ENCODE measurements around the gene C1QTNF12. TPM values are rescaled to one million over a fixed set of nuclear protein-coding genes. Genes with fewer than 3 reads are reported as not detected.
A peak's percentile ranks its signal among the peaks of the same experiment; 100 is the strongest.

The C1QTNF12 gene
- total and polyA plus RNA-seq, 5 donors from 2014 or later: 0.39 to 6.2 TPM; not detected in 3

DNA sequence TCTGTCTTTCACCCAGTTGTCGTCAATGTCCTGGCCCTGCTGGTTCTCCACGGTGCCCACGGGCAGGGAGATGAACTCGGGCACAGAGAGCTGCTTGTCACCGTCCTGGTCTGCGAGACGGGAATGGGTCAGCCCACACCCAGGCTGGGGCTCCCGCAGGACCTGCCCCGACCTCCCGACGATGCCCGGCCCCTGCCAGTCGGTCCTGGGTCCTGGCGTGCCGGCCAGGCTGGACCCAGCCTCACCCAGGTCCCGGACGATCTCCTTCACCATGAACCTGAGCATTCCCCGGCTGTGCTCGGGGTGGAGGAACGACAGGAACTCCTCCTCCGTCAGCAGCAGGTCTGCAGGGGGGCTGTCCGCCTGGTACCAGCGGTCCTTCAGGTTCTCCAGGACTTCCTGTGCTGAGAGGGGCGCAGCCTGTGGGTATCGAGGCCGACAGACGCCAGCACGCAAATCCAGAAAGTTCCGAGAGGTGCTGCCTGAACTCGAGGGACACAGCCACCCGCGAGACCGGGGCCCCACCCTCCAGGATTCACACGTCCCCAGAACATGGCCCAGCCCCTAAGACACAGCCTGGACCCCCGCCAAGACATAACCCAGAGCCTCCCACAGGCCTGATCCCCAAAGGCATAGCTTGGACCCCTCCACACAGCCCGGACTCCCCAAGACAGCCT is 27.9 kb downstream of the C1QTNF12 start:
- Histone ChIP-seq H3K27me3 (ENCODE audit: control insufficient read depth, insufficient read depth, low read length) (no peaks in the 10 kb centered on the region), H3K4me3 (ENCODE audit: low read depth, low read length) (no peak overlapping the region), H3K4me1 (ENCODE audit: control insufficient read depth, insufficient read depth, low read length, poor library complexity, severe bottlenecking) (peaks cover 55% of the 10 kb centered on the region), H3K36me3 (ENCODE audit: control insufficient read depth, insufficient read depth, low read length) (peaks cover 21% of the 10 kb centered on the region), H3K9me3 (ENCODE audit: control insufficient read depth in 2 of 2, low read length in 2 of 2) (no peaks in the 10 kb centered on the region), H3K27ac (ENCODE audit: insufficient read depth, low read length, poor library complexity, severe bottlenecking) (peak overlapping the region; percentile 84)
- ATAC-seq (ENCODE audit: low read depth in 2 of 2): no peak
- peaks cover 19% of the 10 kb centered on the region for H3K36me3 Mint-ChIP-seq
- peak overlapping the region; percentile 67 to 88 (median 86) for H3K27ac Mint-ChIP-seq
- DNase-seq: no peak
- peaks cover 0 to 2% (median 0%) of the 10 kb centered on the region in 7 donors for H3K9me3 Mint-ChIP-seq
- H3K4me1 Mint-ChIP-seq: peaks cover 5 to 42% (median 20%) of the 10 kb centered on the region in 4 donors
- peaks cover 6% of the 10 kb centered on the region for H3K27me3 Mint-ChIP-seq
- H3K4me3 Mint-ChIP-seq: peak overlapping the region in 2 of 4 donors; percentile 39 to 47

GRCh38 chr1:1217621-1218523 is 28.6 kb downstream of the C1QTNF12 start:
- peak overlapping the region; percentile 84 for H3K27ac ChIP-seq (ENCODE audit: insufficient read depth, low read length, poor library complexity, severe bottlenecking)
- peak overlapping the region in 2 of 3 donors; percentile 38 to 67 for H3K27ac Mint-ChIP-seq

DNA sequence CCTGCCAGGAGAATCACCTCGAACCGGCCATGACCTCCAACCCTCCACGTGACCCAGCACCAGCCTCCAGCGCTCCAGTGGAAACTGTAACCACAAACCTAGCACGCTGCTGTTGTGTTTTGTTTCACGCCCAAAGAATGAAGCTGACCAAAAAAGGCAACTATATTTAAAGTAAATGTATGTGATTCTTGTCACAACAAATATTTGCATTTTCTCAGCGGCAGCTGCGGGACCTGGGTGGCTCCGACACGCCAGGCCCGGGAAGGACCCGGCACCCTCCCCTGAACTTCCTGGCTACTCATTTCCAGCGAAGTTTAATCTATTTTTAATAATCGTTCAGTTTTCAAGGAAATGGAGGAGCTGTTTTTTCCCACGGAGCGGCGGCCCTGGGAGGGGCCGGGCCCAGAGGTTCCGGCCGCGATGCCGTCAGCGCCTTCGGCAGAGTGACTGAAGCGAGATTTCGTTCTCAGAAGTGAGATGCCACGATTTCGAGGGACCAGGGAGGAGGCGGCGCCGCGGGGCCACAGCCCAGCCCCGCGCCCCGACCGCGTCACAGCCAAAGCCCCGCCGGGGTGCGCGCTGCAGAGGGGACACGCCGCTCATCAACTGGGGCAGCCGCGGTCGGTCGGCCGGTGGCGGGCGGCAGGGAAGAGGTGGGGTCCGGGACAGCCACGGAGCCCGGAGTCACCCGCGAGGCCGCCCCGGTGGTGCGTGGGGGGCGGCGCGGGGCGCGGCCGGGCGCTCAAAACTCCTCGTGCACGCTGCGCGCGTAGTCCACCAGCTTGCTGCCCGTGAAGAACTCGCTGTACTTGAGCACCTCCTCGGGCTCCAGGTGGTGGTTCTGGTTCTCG is 29.5 kb downstream of the C1QTNF12 start:
- peaks cover 0 to 2% (median 0%) of the 10 kb centered on the region in 7 donors for H3K9me3 Mint-ChIP-seq
- peaks cover 3 to 44% (median 18%) of the 10 kb centered on the region in 4 donors for H3K4me1 Mint-ChIP-seq
- peaks cover 9% of the 10 kb centered on the region for H3K36me3 ChIP-seq (ENCODE audit: control insufficient read depth, insufficient read depth, low read length)
- ATAC-seq (ENCODE audit: low read depth in 2 of 2) (peak; percentile 22 to 42), DNase-seq (peak; percentile 49 to 59 (median 57))
- peaks cover 13% of the 10 kb centered on the region for H3K36me3 Mint-ChIP-seq
- H3K27me3 Mint-ChIP-seq: peaks cover 6% of the 10 kb centered on the region
- H3K4me3 ChIP-seq (ENCODE audit: low read depth, low read length): no peak overlapping the region
- H3K4me3 Mint-ChIP-seq: peak overlapping the region; percentile 80 to 98 (median 87)
- H3K4me1 ChIP-seq (ENCODE audit: control insufficient read depth, insufficient read depth, low read length, poor library complexity, severe bottlenecking): peaks cover 71% of the 10 kb centered on the region
- peak overlapping the region; percentile 98 to 99 (median 98) for H3K27ac Mint-ChIP-seq
- no peaks in the 10 kb centered on the region for H3K9me3 ChIP-seq (ENCODE audit: control insufficient read depth in 2 of 2, low read length in 2 of 2)
- H3K27ac ChIP-seq (ENCODE audit: insufficient read depth, low read length, poor library complexity, severe bottlenecking): peak overlapping the region; percentile 84
- no peaks in the 10 kb centered on the region for H3K27me3 ChIP-seq (ENCODE audit: control insufficient read depth, insufficient read depth, low read length)

More at GRCh38 chr1:1217621-1218523, 28.6 kb downstream of the C1QTNF12 start:
- Mint-ChIP-seq H3K4me1 (peaks cover 5 to 44% (median 19%) of the 10 kb centered on the region in 4 donors), H3K27me3 (peaks cover 6% of the 10 kb centered on the region), H3K4me3 (peak overlapping the region in 2 of 4 donors; percentile 15 to 21), H3K9me3 (peaks cover 0 to 2% (median 0%) of the 10 kb centered on the region in 7 donors), H3K36me3 (peaks cover 16% of the 10 kb centered on the region)
- no peaks in the 10 kb centered on the region for H3K9me3 ChIP-seq (ENCODE audit: control insufficient read depth in 2 of 2, low read length in 2 of 2)
- peaks cover 15% of the 10 kb centered on the region for H3K36me3 ChIP-seq (ENCODE audit: control insufficient read depth, insufficient read depth, low read length)
- no peak overlapping the region for H3K4me3 ChIP-seq (ENCODE audit: low read depth, low read length)
- H3K27me3 ChIP-seq (ENCODE audit: control insufficient read depth, insufficient read depth, low read length): no peaks in the 10 kb centered on the region
- H3K4me1 ChIP-seq (ENCODE audit: control insufficient read depth, insufficient read depth, low read length, poor library complexity, severe bottlenecking): peaks cover 63% of the 10 kb centered on the region
- DNase-seq (no peak), ATAC-seq (ENCODE audit: low read depth in 2 of 2) (no peak)

- H3K9me3 ChIP-seq (ENCODE audit: control insufficient read depth in 2 of 2, low read length in 2 of 2): no peaks in the 10 kb centered on the region
- H3K4me1 ChIP-seq (ENCODE audit: control insufficient read depth, insufficient read depth, low read length, poor library complexity, severe bottlenecking): peaks cover 76% of the 10 kb centered on the region
- H3K36me3 ChIP-seq (ENCODE audit: control insufficient read depth, insufficient read depth, low read length): no peaks in the 10 kb centered on the region
- H3K27me3 ChIP-seq (ENCODE audit: control insufficient read depth, insufficient read depth, low read length): no peaks in the 10 kb centered on the region
- H3K4me3 ChIP-seq (ENCODE audit: low read depth, low read length): no peak overlapping the region
- peak overlapping the region; percentile 84 for H3K27ac ChIP-seq (ENCODE audit: insufficient read depth, low read length, poor library complexity, severe bottlenecking)
- H3K27me3 Mint-ChIP-seq: peaks cover 6% of the 10 kb centered on the region
- DNase-seq (no peak), ATAC-seq (ENCODE audit: low read depth in 2 of 2) (no peak)
- H3K4me3 Mint-ChIP-seq: peak overlapping the region; percentile 80 to 98 (median 87)
- H3K9me3 Mint-ChIP-seq: peaks cover 0 to 2% (median 0%) of the 10 kb centered on the region in 7 donors
- H3K4me1 Mint-ChIP-seq: peaks cover 3 to 46% (median 18%) of the 10 kb centered on the region in 4 donors
- H3K27ac Mint-ChIP-seq: peak overlapping the region in 2 of 3 donors; percentile 98 to 99
- H3K36me3 Mint-ChIP-seq: peaks cover 13% of the 10 kb centered on the region
These were observed 30.5 kb downstream of the C1QTNF12 start for GRCh38 chr1:1215881-1216605.

GRCh38 chr1:1215080-1215676 is 31.3 kb downstream of the C1QTNF12 start:
- peak overlapping the region; percentile 86 to 99 (median 88) for H3K27ac Mint-ChIP-seq
- H3K27me3 Mint-ChIP-seq: peaks cover 6% of the 10 kb centered on the region
- H3K4me1 ChIP-seq (ENCODE audit: control insufficient read depth, insufficient read depth, low read length, poor library complexity, severe bottlenecking): peaks cover 79% of the 10 kb centered on the region
- peaks cover 3 to 47% (median 16%) of the 10 kb centered on the region in 4 donors for H3K4me1 Mint-ChIP-seq
- peak in 1 of 3 donors; percentile 49 for DNase-seq
- no peaks in the 10 kb centered on the region for H3K36me3 ChIP-seq (ENCODE audit: control insufficient read depth, insufficient read depth, low read length)
- no peaks in the 10 kb centered on the region for H3K27me3 ChIP-seq (ENCODE audit: control insufficient read depth, insufficient read depth, low read length)
- no peak overlapping the region for H3K4me3 ChIP-seq (ENCODE audit: low read depth, low read length)
- ATAC-seq (ENCODE audit: low read depth in 2 of 2): no peak
- H3K9me3 ChIP-seq (ENCODE audit: control insufficient read depth in 2 of 2, low read length in 2 of 2): no peaks in the 10 kb centered on the region
- H3K9me3 Mint-ChIP-seq: peaks cover 0 to 2% (median 0%) of the 10 kb centered on the region in 7 donors
- peak overlapping the region; percentile 62 to 84 (median 70) for H3K4me3 Mint-ChIP-seq
- peak overlapping the region; percentile 84 for H3K27ac ChIP-seq (ENCODE audit: insufficient read depth, low read length, poor library complexity, severe bottlenecking)
- H3K36me3 Mint-ChIP-seq: peaks cover 6% of the 10 kb centered on the region

DNA sequence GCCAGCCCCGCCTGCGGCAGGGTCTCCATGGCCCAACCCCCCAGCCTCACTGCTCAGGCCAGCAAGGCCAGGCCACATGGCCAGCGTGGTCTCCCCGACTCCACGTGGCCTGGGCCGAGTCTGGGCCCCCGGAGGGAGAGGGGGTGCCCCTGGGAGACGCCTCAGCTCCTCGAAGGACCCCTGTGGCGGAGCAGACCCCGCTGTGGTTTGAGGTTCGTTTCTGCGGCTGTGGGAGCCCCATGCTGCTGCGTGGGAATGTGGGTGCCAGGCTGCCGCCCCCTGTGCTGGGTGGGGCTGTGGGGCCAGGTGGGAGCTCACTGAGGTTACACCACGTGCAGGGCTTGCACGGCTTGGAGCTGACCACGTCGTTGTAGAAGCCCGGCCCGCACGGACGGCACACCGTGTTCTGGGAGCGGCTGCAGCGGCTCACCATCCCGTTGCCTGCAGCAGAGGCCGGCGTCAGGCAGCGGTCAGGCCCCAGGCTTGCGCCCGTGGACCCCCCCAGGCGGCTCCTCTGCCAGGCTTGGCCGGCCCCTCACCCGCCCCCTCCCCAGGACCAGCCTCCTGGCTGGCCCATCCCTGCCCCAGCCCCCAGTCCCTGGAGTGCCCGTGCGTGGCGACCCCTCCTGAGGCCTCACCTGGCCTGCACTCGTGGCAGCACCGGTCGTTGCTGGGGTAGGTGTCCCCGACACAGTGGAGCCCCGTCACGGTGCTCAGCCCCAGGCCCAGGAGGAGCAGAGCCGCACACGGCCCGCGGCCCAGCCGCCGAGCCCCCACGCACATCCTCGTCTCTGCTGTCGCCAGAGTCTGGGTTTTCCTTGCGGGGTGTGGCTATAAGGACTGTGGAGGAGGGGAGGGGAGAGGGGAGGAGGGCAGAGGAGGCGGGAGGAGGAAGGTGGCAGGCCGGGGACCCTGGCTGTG is 32.9 kb downstream of the C1QTNF12 start, which contains the start of gene TNFRSF4:
TNFRSF4 (minus strand) TSS at position 809 of the 921 bp plus-strand sequence; CDS start at position 783, 26 bp downstream.
- DNase-seq (peak in 1 of 3 donors; percentile 48), ATAC-seq (ENCODE audit: low read depth in 2 of 2) (peak in 1 of 2 donors; percentile 12)
- Mint-ChIP-seq H3K9me3 (peaks cover 0 to 2% (median 0%) of the 10 kb centered on the region in 7 donors), H3K4me3 (peak within 1 kb of the TSS; percentile 76 to 84 (median 80)), H3K4me1 (peaks cover 3 to 46% (median 17%) of the 10 kb centered on the region in 4 donors), H3K27me3 (peaks cover 6% of the 10 kb centered on the region), H3K36me3 (peaks cover 6% of the 10 kb centered on the region), H3K27ac (peak within 1 kb of the TSS; percentile 43 to 99 (median 88))
- peak within 1 kb of the TSS; percentile 84 for H3K27ac ChIP-seq (ENCODE audit: insufficient read depth, low read length, poor library complexity, severe bottlenecking)
- H3K4me1 ChIP-seq (ENCODE audit: control insufficient read depth, insufficient read depth, low read length, poor library complexity, severe bottlenecking): peaks cover 74% of the 10 kb centered on the region
- no peaks in the 10 kb centered on the region for H3K27me3 ChIP-seq (ENCODE audit: control insufficient read depth, insufficient read depth, low read length)
- H3K4me3 ChIP-seq (ENCODE audit: low read depth, low read length): peak within 1 kb of the TSS; percentile 19
- no peaks in the 10 kb centered on the region for H3K36me3 ChIP-seq (ENCODE audit: control insufficient read depth, insufficient read depth, low read length)
- no peaks in the 10 kb centered on the region for H3K9me3 ChIP-seq (ENCODE audit: control insufficient read depth in 2 of 2, low read length in 2 of 2)
